Peyer's patch (tissue), 4 donors: ENCODE measurements around the gene STAT2.

Source experiments
- CTCF ChIP-seq, 6 experiments: fragments of 450-650 bp in 4 of 6; fragments of 200-600 bp in 2 of 6; sonication (generic) in 1 of 6; IDR thresholded peaks; one replicate each; pipeline ENCODE4 v1.5.1; 2017 to 2019; ENCODE audit warnings: antibody characterized with exemption in 6 of 6, mild to moderate bottlenecking in 3 of 6, moderate library complexity in 1 of 6
- POLR2A ChIP-seq, 2 donors: fragments of 450-650 bp; IDR thresholded peaks; one replicate each; pipeline ENCODE4 v1.5.1; 2017; ENCODE audit warnings: antibody characterized with exemption in 2 of 2, mild to moderate bottlenecking in 2 of 2, moderate library complexity in 2 of 2

DNA sequence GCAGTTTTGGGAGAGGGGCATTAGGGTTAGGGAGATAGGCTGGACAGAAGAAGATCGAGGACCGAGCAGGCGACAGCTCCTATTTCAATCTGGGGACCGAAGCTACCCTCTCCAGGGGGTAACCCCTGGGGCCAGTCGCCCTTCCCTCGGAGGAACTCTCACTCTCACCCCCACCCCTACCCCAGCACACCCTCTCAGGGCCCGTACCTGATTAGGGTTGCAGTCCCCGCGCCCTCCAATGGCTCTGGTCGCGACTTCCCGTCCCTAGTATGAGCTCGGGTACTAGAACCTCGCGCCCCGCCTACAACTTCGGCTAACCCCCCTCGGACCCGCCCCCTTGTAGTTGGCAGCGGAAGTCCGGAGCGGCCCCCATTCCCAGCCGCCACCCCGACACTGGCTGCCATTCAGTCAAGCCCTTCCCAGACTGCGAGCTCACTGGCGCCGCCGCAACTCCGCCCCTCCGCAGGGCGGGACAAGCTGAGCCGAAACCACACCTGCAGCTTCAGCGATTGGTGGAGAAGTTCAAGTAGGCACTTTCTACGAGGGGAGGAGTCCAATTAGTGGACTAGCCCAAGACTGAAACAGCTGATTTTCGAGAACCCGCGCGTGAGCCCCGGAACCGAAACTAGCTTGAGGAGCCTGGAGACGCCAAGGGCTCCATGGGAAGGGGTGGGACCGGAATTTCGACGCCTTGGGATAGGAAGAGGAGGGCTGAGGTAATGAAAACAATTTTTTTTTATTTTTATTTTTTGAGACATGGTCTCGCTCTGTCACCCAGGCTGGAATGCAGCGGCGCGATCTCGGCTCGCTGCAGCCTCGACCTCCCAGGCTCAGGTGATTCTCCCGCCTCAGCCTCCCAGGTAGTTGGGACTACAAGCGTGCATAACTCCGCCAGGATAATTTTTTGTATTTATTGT lies at the start of gene STAT2:
- peak in 2 of 6 experiments; percentile 2 to 20 for TF ChIP-seq CTCF (IDR thresholded peaks at IDR 0.05)
- TF ChIP-seq POLR2A (IDR thresholded peaks at IDR 0.05): peak; percentile 71 to 85
